ENCODE measurements around the gene PGAM2.
A peak's percentile ranks its signal among the peaks of the same experiment; 100 is the strongest.
"Not testable (repeated sequence)": the region's sequence is repeated elsewhere in the genome, so short reads cannot be mapped to it uniquely, and the experiment has no call there.

PGAM2 gene

GRCh38 chr7:44018857-44019807, 46.2 kb downstream of the PGAM2 start:
- peak; percentile 73 for TF ChIP-seq CTCF (IDR thresholded peaks at IDR 0.05; ENCODE audit: insufficient read depth, low read length, poor library complexity, severe bottlenecking)
- DNase-seq (ENCODE audit: extremely low read depth, insufficient read length) = peak; percentile 97
- H3K27me3 ChIP-seq (replicated peaks; ENCODE audit: control insufficient read depth, insufficient read depth, low read length); H3K36me3 ChIP-seq (ENCODE audit: control insufficient read depth, insufficient read depth, low read length): not testable (repeated sequence)
- peak overlapping the region; percentile 74 for H3K4me3 ChIP-seq (replicated peaks; ENCODE audit: low read depth, low read length)

- H3K4me3 ChIP-seq (replicated peaks; ENCODE audit: low read depth, low read length); DNase-seq (ENCODE audit: extremely low read depth, insufficient read length); H3K36me3 ChIP-seq (ENCODE audit: control insufficient read depth, insufficient read depth, low read length); H3K27me3 ChIP-seq (replicated peaks; ENCODE audit: control insufficient read depth, insufficient read depth, low read length): not testable (repeated sequence)
These were observed 50.3 kb downstream of the PGAM2 start for GRCh38 chr7:44015090-44015489.
